ENCODE results near the gene USP7. TPM values are rescaled to one million over a fixed set of nuclear protein-coding genes. Genes with fewer than 3 reads are reported as not detected.

The USP7 gene
- total and polyA plus RNA-seq, 10 of the 15 experiments (the other 5 are each of a cell fraction or from before 2014, with no cell fraction given) = 16.2 to 133 (median 60.5) TPM

- TF ChIP-seq ZBTB4 (CRISPR knock-in tag; IDR thresholded peaks at IDR 0.05) (no peak), ZNF622 (IDR thresholded peaks at IDR 0.05) (no peak), PKNOX1 (IDR thresholded peaks at IDR 0.05) (no peak), RCOR1 (conservative IDR thresholded peaks at IDR 0.05; ENCODE audit: low read depth, low read length) (no peak), SP1 (IDR thresholded peaks at IDR 0.05; ENCODE audit: low read depth, low read length) (no peak), BCLAF1 (IDR thresholded peaks at IDR 0.05) (no peak), MTA2 (IDR thresholded peaks at IDR 0.05; ENCODE audit: low read depth) (peak; percentile 28; the same call in 1 of the 2 replicates), CHD1 (IDR thresholded peaks at IDR 0.05; ENCODE audit: low read depth, low read length) (no peak), RELA (IDR thresholded peaks at IDR 0.05; ENCODE audit: borderline replicate concordance, partially characterized antibody) (no peak), EED (IDR thresholded peaks at IDR 0.05; ENCODE audit: low read depth) (peak; percentile 57), DPF2 (IDR thresholded peaks at IDR 0.05) (0 out of 2 replicates have a peak, but pooled peaks have one; percentile 34), REST (IDR thresholded peaks at IDR 0.05; ENCODE audit: low read depth, low read length) (no peak), MTA3 (IDR thresholded peaks at IDR 0.05; ENCODE audit: borderline replicate concordance, low read length) (peak; percentile 45; the same call in 1 of the 2 replicates), GATAD2B (conservative IDR thresholded peaks at IDR 0.05; ENCODE audit: low read depth) (no peak), E4F1 (IDR thresholded peaks at IDR 0.05; ENCODE audit: borderline replicate concordance, partially characterized antibody) (no peak), NR2F1 (conservative IDR thresholded peaks at IDR 0.05) (peak; percentile 69; the same call in 1 of the 2 replicates), BRCA1 (IDR thresholded peaks at IDR 0.05; ENCODE audit: low read depth, low read length) (no peak), CHD2 (IDR thresholded peaks at IDR 0.05; ENCODE audit: borderline replicate concordance, low read depth, low read length) (no peak)
Observed at GRCh38 chr16:8928467-8928957, 35.2 kb downstream of the USP7 start (continued).

Data from GM12878 (cell line).